SJCRH30 (cell line): Measurements from ENCODE around the gene GRXCR1. TPM values are rescaled to one million over a fixed set of nuclear protein-coding genes. Genes with fewer than 3 reads are reported as not detected.

Source experiments
- DNase-seq, 2 experiments: peaks; one replicate each; pipeline ENCODE4 v3.0.0-alpha.2; 2015 to 2020
- H3K27ac ChIP-seq: fragments of 250-450 bp; sonication (Bioruptor Pico); 2 replicates; pipeline ENCODE4 v1.5.1; 2020; ENCODE audit warnings: mild to moderate bottlenecking, moderate library complexity
- H3K27me3 ChIP-seq: fragments of 250-450 bp; sonication (Bioruptor Pico); 2 replicates; pipeline ENCODE4 v1.5.1; 2020; ENCODE audit warnings: mild to moderate bottlenecking, moderate library complexity
- H3K36me3 ChIP-seq: fragments of 250-450 bp; sonication (Bioruptor Pico); 2 replicates; pipeline ENCODE4 v1.5.1; 2020; ENCODE audit warnings: mild to moderate bottlenecking, moderate library complexity
- H3K4me1 ChIP-seq: fragments of 250-450 bp; sonication (Bioruptor Pico); 2 replicates; pipeline ENCODE4 v1.5.1; 2020; ENCODE audit warnings: mild to moderate bottlenecking, moderate library complexity
- H3K4me3 ChIP-seq: fragments of 250-450 bp; sonication (Bioruptor Pico); 2 replicates; pipeline ENCODE4 v1.5.1; 2020; ENCODE audit warnings: mild to moderate bottlenecking, moderate library complexity
- H3K9me3 ChIP-seq: fragments of 250-450 bp; sonication (Bioruptor Pico); replicated peaks from 2 replicates; pipeline ENCODE4 v1.5.1; 2020; ENCODE audit warnings: mild to moderate bottlenecking, moderate library complexity
- total RNA-seq: library from RNA; depleted of rRNA; stranded (reverse); fragments of >200 nt; shearing (Covaris generic); gene quantifications from 2 replicates; pipeline ENCODE4 v1.2.3, GENCODE V29; 2014

The GRXCR1 gene
- total RNA-seq, 1 experiment from 2014 or later: not detected

DNA sequence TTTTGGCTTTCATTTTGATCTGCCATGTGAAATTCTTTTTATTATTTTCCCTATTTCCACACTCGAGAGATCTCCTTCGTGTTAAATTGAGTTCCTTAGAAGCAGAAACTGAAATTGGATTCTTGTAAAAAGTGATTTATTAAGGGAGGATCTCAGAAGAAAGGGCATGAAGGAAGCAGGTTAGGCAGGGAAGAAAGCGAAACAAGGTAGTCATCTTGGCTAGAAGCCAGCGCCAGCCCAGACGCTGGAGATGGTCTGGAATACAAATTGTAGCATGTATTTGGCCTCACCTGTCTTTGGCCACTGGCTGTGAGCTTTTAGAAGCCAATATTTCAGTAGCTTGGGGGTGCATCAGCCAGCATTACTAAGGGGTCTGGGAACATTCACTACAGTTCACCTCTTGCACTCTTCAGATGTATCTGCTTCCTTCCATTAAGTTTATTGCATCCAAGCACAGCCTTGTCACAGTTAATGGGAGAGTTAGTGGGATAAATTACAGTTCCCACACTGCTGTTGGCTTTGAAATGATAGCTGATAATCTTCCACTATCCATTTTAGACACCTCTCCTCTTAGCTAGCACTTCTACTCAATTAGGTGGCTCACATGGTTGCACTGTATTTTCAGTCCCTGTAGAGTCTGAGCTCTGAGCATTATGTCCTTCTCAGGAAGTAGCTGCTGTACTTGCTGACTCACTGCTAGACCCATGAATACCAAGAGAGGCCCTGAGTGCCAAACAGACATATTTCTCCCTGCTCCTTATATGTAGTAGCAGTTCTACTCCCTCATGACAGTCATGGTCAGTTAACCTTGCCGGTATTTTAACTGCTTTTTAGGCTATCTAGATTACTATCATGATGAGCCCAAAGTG, 14.6 kb downstream of the GRXCR1 start:
- no peak for DNase-seq
- no peak overlapping the region for H3K27ac ChIP-seq
- no peaks in the 10 kb centered on the region for H3K27me3 ChIP-seq
- no peaks in the 10 kb centered on the region for H3K36me3 ChIP-seq
- no peaks in the 10 kb centered on the region for H3K4me1 ChIP-seq
- no peaks in the 10 kb centered on the region for H3K9me3 ChIP-seq
- H3K4me3 ChIP-seq: no peak overlapping the region

DNA sequence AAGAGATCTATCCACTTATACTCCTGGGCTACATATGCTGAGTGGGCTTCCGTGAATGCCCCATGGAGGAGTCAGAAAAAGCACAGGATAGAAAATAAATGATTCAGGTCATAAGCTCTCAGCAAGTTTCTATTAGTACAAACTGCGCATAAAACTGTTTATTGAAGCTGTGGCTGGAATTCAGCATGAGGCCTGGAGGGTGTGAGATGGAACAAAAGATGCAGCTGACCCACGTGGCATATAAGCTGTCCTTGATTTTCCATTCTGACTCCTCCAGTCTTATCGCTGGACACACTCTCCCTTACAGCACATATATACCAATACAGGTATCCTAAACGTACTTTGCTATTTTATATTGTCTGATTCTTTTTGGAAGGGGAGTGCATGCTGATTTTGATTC, 17.9 kb downstream of the GRXCR1 start:
- Histone ChIP-seq H3K9me3 (no peaks in the 10 kb centered on the region), H3K36me3 (no peaks in the 10 kb centered on the region), H3K4me3 (no peak overlapping the region), H3K27ac (no peak overlapping the region), H3K27me3 (no peaks in the 10 kb centered on the region), H3K4me1 (no peaks in the 10 kb centered on the region)
- DNase-seq: no peak

DNA sequence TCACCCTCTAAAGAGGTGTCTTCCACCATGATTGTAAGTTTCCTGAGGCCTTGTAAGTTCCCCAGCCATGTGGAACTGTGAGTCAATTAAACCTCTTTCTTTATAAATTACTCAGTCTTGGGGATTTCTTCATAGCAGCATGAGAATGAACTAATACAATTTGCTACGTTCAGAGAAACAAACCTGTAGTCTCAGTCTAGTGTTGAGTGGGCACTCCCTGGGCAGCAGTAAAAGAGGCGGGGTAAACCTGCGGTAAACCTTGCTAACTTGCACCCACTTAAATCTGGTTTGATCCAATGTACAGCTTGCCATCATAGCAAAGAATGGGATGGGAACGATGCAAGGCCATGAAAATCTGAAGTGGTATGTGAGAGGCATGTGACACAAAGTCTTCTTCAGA, 22.4 kb downstream of the GRXCR1 start:
- no peak overlapping the region for H3K27ac ChIP-seq
- no peaks in the 10 kb centered on the region for H3K4me1 ChIP-seq
- no peak for DNase-seq
- no peaks in the 10 kb centered on the region for H3K27me3 ChIP-seq
- no peak overlapping the region for H3K4me3 ChIP-seq
- no peaks in the 10 kb centered on the region for H3K36me3 ChIP-seq
- no peaks in the 10 kb centered on the region for H3K9me3 ChIP-seq

DNA sequence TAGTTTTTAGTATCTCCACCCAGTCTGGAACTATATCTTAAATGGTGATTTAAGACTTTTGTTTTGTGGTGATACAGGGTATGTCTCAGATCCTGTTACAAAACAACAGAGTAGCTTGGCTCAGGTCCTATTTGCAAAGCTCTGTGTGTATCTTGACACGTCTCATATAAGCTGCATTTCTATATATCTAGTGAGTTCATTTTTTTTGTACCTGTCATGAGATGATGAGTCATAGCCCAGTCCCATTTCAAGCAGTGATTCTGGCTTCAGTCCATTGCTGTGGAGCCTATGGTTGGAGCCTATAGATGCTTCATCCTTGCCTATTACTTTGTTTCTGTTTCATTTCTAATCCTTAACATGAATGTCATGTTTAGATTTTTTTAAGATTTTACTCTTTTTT, 23.0 kb downstream of the GRXCR1 start:
- DNase-seq: no peak
- no peak overlapping the region for H3K4me3 ChIP-seq
- H3K36me3 ChIP-seq: no peaks in the 10 kb centered on the region
- H3K4me1 ChIP-seq: no peaks in the 10 kb centered on the region
- no peaks in the 10 kb centered on the region for H3K9me3 ChIP-seq
- no peak overlapping the region for H3K27ac ChIP-seq
- no peaks in the 10 kb centered on the region for H3K27me3 ChIP-seq

- DNase-seq: no peak
- Histone ChIP-seq H3K4me1 (no peaks in the 10 kb centered on the region), H3K9me3 (no peaks in the 10 kb centered on the region), H3K27me3 (no peaks in the 10 kb centered on the region), H3K4me3 (no peak overlapping the region), H3K27ac (no peak overlapping the region), H3K36me3 (no peaks in the 10 kb centered on the region)
Measured at GRCh38 chr4:42917296-42917695, 24.8 kb downstream of the GRXCR1 start.

DNA sequence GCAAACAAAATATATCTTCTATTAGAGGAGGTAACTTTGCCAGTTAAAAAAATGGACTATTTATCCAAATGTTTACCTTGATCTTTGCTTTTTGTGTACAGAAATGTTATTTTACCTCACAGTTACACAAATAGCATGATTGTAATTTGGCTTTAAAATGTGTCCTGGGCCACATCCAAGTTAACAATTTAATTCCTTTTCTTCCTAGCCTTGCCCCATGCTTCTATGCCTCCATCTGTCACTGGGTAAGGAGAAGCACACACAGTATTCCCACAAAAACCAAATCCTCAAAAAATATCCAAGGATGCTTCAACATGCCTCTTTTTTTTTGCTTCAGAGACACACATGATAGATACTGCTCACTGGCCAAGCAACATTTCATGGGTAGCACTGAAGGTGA, 30.9 kb downstream of the GRXCR1 start:
- H3K9me3 ChIP-seq: no peaks in the 10 kb centered on the region
- H3K27ac ChIP-seq: no peak overlapping the region
- H3K27me3 ChIP-seq: no peaks in the 10 kb centered on the region
- no peaks in the 10 kb centered on the region for H3K36me3 ChIP-seq
- no peak overlapping the region for H3K4me3 ChIP-seq
- H3K4me1 ChIP-seq: no peaks in the 10 kb centered on the region
- DNase-seq: no peak

GRCh38 chr4:42925921-42926320, 33.4 kb downstream of the GRXCR1 start:
- Histone ChIP-seq H3K9me3 (no peaks in the 10 kb centered on the region), H3K36me3 (no peaks in the 10 kb centered on the region), H3K4me3 (no peak overlapping the region), H3K4me1 (no peaks in the 10 kb centered on the region), H3K27ac (no peak overlapping the region), H3K27me3 (no peaks in the 10 kb centered on the region)
- no peak for DNase-seq

DNA sequence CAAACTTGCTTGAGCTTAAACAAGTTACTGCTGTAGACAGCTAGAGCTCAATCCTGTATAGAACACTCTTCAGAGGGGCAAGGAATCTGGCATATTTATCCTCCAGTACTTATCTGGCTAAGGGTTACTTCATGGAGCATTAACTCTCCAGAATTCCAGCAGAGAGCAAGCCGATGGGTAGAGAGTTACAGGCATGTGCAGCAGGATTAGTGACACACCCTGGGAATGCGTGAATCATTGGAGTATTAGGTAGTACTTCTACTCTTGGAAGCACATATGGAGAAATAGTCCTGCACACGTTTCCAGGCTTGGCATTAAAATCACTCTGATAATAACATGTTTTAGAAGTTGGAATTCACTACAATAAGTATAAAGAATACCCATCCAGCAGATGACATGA, 35.4 kb downstream of the GRXCR1 start:
- Histone ChIP-seq H3K9me3 (no peaks in the 10 kb centered on the region), H3K27me3 (no peaks in the 10 kb centered on the region), H3K4me3 (no peak overlapping the region), H3K36me3 (no peaks in the 10 kb centered on the region), H3K27ac (no peak overlapping the region), H3K4me1 (no peaks in the 10 kb centered on the region)
- no peak for DNase-seq

- no peak overlapping the region for H3K27ac ChIP-seq
Measured at GRCh38 chr4:42928582-42928981, 36.1 kb downstream of the GRXCR1 start.

GRCh38 chr4:42942216-42942615, 49.7 kb downstream of the GRXCR1 start:
- DNase-seq: no peak

More at GRCh38 chr4:42928582-42928981, 36.1 kb downstream of the GRXCR1 start:
- no peaks in the 10 kb centered on the region for H3K9me3 ChIP-seq
- no peak for DNase-seq
- H3K4me3 ChIP-seq: no peak overlapping the region
- H3K4me1 ChIP-seq: no peaks in the 10 kb centered on the region
- H3K36me3 ChIP-seq: no peaks in the 10 kb centered on the region
- H3K27me3 ChIP-seq: no peaks in the 10 kb centered on the region

DNA sequence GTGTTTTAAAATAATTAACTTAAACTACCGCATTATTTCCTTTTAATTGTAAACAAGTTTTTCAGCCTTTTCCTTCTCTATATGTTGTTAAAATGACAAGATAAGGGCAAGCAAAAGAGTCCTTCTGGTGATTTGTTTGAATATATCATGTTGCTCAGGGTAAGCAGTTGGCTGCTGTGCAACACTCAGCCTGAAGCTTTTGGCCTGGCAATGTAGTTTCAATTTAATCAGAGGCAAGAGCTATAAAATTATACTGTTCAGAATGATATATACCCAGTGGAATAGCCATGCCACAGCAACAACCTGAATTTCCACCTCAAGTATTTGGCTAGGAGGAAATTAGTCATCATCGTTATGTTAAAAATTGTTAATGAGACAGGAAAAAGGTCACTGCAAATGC, 53.4 kb downstream of the GRXCR1 start:
- no peak overlapping the region for H3K4me3 ChIP-seq
- no peaks in the 10 kb centered on the region for H3K4me1 ChIP-seq
- no peak for DNase-seq
- H3K36me3 ChIP-seq: no peaks in the 10 kb centered on the region
- no peaks in the 10 kb centered on the region for H3K27me3 ChIP-seq
- no peak overlapping the region for H3K27ac ChIP-seq
- H3K9me3 ChIP-seq: no peaks in the 10 kb centered on the region

More at GRCh38 chr4:42942216-42942615, 49.7 kb downstream of the GRXCR1 start:
- no peaks in the 10 kb centered on the region for H3K27me3 ChIP-seq
- H3K4me1 ChIP-seq: no peaks in the 10 kb centered on the region
- no peaks in the 10 kb centered on the region for H3K9me3 ChIP-seq
- H3K36me3 ChIP-seq: no peaks in the 10 kb centered on the region
- no peak overlapping the region for H3K27ac ChIP-seq
- H3K4me3 ChIP-seq: no peak overlapping the region

DNA sequence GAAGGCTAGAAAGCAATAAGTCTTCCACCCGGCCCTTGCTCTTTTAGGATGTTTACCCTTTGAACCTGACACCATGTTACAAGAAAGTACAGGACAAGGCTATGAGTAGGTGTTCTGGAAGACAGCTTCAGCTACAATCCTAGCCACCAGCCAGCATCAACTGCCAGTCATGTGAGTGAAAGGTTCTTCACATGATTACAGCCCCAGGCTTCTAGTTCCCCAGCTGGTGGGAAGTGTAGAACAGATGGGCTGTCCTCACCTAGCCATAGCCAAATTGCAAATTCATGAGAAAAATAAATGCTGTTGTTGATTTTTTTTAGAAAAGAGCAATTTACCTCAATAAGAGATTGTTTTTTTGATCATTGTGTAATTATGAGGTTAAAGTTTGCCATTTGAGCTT, 60.8 kb downstream of the GRXCR1 start:
- DNase-seq: no peak
- Histone ChIP-seq H3K27me3 (no peaks in the 10 kb centered on the region), H3K9me3 (no peaks in the 10 kb centered on the region), H3K36me3 (no peaks in the 10 kb centered on the region), H3K27ac (no peak overlapping the region), H3K4me1 (no peaks in the 10 kb centered on the region), H3K4me3 (no peak overlapping the region)

- H3K27ac ChIP-seq: no peak overlapping the region
- no peak for DNase-seq
Measured at GRCh38 chr4:42954963-42955669, 62.6 kb downstream of the GRXCR1 start.

GRCh38 chr4:42955746-42956505, 63.4 kb downstream of the GRXCR1 start:
- Histone ChIP-seq H3K27ac (no peak overlapping the region), H3K36me3 (no peaks in the 10 kb centered on the region), H3K9me3 (no peaks in the 10 kb centered on the region)

More at GRCh38 chr4:42954963-42955669, 62.6 kb downstream of the GRXCR1 start:
- Histone ChIP-seq H3K4me3 (no peak overlapping the region), H3K27me3 (no peaks in the 10 kb centered on the region), H3K9me3 (no peaks in the 10 kb centered on the region), H3K36me3 (no peaks in the 10 kb centered on the region), H3K4me1 (no peaks in the 10 kb centered on the region)

DNA sequence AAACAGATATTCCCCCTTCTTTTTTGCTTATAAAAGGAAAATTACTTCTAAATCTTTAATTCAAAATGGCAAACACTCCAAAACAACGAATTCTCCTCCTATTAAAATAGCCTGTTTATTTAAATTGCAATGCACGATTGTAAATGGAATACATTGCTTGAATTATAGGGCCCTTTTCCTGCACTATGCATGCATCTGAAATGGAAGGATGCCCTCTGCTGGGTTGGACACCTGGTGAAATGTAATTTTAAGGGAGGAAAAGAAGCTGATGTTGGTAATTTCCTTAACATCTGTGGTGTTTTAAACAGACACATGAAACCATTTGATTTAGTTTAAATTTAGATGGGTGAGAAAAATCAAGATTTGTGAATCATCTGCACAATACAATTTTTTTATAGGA, 72.8 kb downstream of the GRXCR1 start:
- H3K27me3 ChIP-seq: no peaks in the 10 kb centered on the region
- H3K36me3 ChIP-seq: no peaks in the 10 kb centered on the region
- no peak overlapping the region for H3K4me3 ChIP-seq
- H3K9me3 ChIP-seq: no peaks in the 10 kb centered on the region
- no peak for DNase-seq
- H3K4me1 ChIP-seq: no peaks in the 10 kb centered on the region
- H3K27ac ChIP-seq: no peak overlapping the region

More at GRCh38 chr4:42955746-42956505, 63.4 kb downstream of the GRXCR1 start:
- DNase-seq: peak in 1 of 2 experiments; percentile 4
- Histone ChIP-seq H3K27me3 (no peaks in the 10 kb centered on the region), H3K4me3 (no peak overlapping the region), H3K4me1 (no peaks in the 10 kb centered on the region)
